ENCODE data around the gene SERPINA5. TPM values are rescaled to one million over a fixed set of nuclear protein-coding genes. Genes with fewer than 3 reads are reported as not detected.

Gene SERPINA5
- total and polyA plus RNA-seq, 2 of the 13 experiments (the other 11 are each of a cell fraction or from before 2014, with no cell fraction given) = 449 to 498 TPM

GRCh38 chr14:94560751-94561655, 20.2 kb upstream of the SERPINA5 start, which contains the start of gene SERPINA4 (continued):
- no peak for TF ChIP-seq KIAA2018 (CRISPR knock-in tag; IDR thresholded peaks at IDR 0.05; ENCODE audit: borderline replicate concordance)
- no peak for TF ChIP-seq ASH2L (IDR thresholded peaks at IDR 0.05; ENCODE audit: insufficient read length, low read depth, low read length)
- TF ChIP-seq MEF2D (CRISPR knock-in tag; IDR thresholded peaks at IDR 0.05) = no peak
- TF ChIP-seq MYC (CRISPR knock-in tag; IDR thresholded peaks at IDR 0.05; ENCODE audit: borderline replicate concordance) = 0 out of 2 replicates have a peak, but pooled peaks have one; percentile 13
- TF ChIP-seq BATF2 (CRISPR knock-in tag; IDR thresholded peaks at IDR 0.05) = no peak
- no peak for TF ChIP-seq ZNF329 (CRISPR knock-in tag; IDR thresholded peaks at IDR 0.05; ENCODE audit: low read depth)
- no peak for TF ChIP-seq REPIN1 (CRISPR knock-in tag; IDR thresholded peaks at IDR 0.05; ENCODE audit: borderline replicate concordance, low read depth)
- no peak for TF ChIP-seq CHD4 (IDR thresholded peaks at IDR 0.05; ENCODE audit: borderline replicate concordance, low read length)
- no peak for TF ChIP-seq BRCA1 (CRISPR knock-in tag; IDR thresholded peaks at IDR 0.05)
- no peak for TF ChIP-seq MTA1 (CRISPR knock-in tag; IDR thresholded peaks at IDR 0.05; ENCODE audit: borderline replicate concordance)
- TF ChIP-seq ZNF282 (IDR thresholded peaks at IDR 0.05; ENCODE audit: partially characterized antibody) = no peak
- 0 out of 2 replicates have a peak, but pooled peaks have one; percentile 26 for TF ChIP-seq PHF20 (CRISPR knock-in tag; IDR thresholded peaks at IDR 0.05)
- TF ChIP-seq ZNF670 (CRISPR knock-in tag; IDR thresholded peaks at IDR 0.05; ENCODE audit: borderline replicate concordance) = no peak
- 0 out of 2 replicates have a peak, but pooled peaks have one; percentile 17 for TF ChIP-seq PRDM15 (CRISPR knock-in tag; IDR thresholded peaks at IDR 0.05)
- no peak for TF ChIP-seq AGO2 (optimal IDR thresholded peaks at IDR 0.05; ENCODE audit: low read depth, low read length)
- no peak for TF ChIP-seq MBNL3 (CRISPR knock-in tag; conservative IDR thresholded peaks at IDR 0.05)
